K562 (cell line): Measurements from ENCODE around the gene MSN. TPM values are rescaled to one million over a fixed set of nuclear protein-coding genes. Genes with fewer than 3 reads are reported as not detected.

Experiments
- BRD4 ChIP-seq: fragments of 200-600 bp; sonication (generic); IDR thresholded peaks from 2 replicates; pipeline ENCODE4 v1.6.1; 2017; ENCODE audit warnings: inconsistent platforms
- COPS2 ChIP-seq: fragments of 450-650 bp; conservative IDR thresholded peaks from 2 replicates; pipeline ENCODE4 v1.6.1; 2016; ENCODE audit warnings: mild to moderate bottlenecking, moderate library complexity
- GATAD2A ChIP-seq: fragments of 450-650 bp; IDR thresholded peaks from 2 replicates; pipeline ENCODE4 v1.6.1; 2017
- JUN ChIP-seq, 2 experiments: sonication (generic) in 1 of 2; formaldehyde crosslinking in 1 of 2; IDR thresholded peaks; 2 replicates each; pipeline versions ENCODE4 v1.6.1 to v1.8.0; 2012 to 2022; ENCODE audit warnings: borderline replicate concordance in 2 of 2, mild to moderate bottlenecking in 2 of 2, improper control_type of control experiment in 1 of 2, low read depth in 1 of 2, low read length in 1 of 2, missing genetic modification reagents in 1 of 2
- KLF13 ChIP-seq: fragments of 450-650 bp; IDR thresholded peaks from 2 replicates; pipeline ENCODE4 v1.6.1; 2016; ENCODE audit warnings: missing genetic modification characterization, low read depth, mild to moderate bottlenecking, missing compliant biosample characterization, moderate library complexity, borderline replicate concordance
- MAFG ChIP-seq: fragments of 450-650 bp; conservative IDR thresholded peaks from 2 replicates; pipeline ENCODE4 v1.6.1; 2016; ENCODE audit warnings: missing genetic modification characterization, missing compliant biosample characterization
- MYBL2 ChIP-seq, 2 experiments: fragments of 450-650 bp in 1 of 2; sonication (generic) in 1 of 2; formaldehyde crosslinking in 1 of 2; IDR thresholded peaks; 2 replicates each; pipeline versions ENCODE4 v1.6.1 to v1.8.1; 2017 to 2022; ENCODE audit warnings: borderline replicate concordance in 1 of 2, inconsistent platforms in 1 of 2, low read depth in 1 of 2, mild to moderate bottlenecking in 1 of 2, missing genetic modification reagents in 1 of 2, moderate library complexity in 1 of 2
- NCOA6 ChIP-seq: fragments of 450-650 bp; IDR thresholded peaks from 2 replicates; pipeline ENCODE4 v1.6.1; 2017; ENCODE audit warnings: mild to moderate bottlenecking
- PCBP1 ChIP-seq: fragments of 200-400 bp; formaldehyde crosslinking; IDR thresholded peaks from 2 replicates; pipeline ENCODE4 v1.6.1; 2018; ENCODE audit warnings: mild to moderate bottlenecking, low read depth, low read length; ENCODE audit not compliant: poor library complexity, severe bottlenecking
- RBBP5 ChIP-seq: fragments of 200-600 bp; sonication (generic); IDR thresholded peaks from 2 replicates; pipeline ENCODE4 v1.6.1; 2012; ENCODE audit warnings: borderline replicate concordance, mild to moderate bottlenecking, low read length, control low read depth, inconsistent platforms; ENCODE audit not compliant: insufficient read depth, poor library complexity, severe bottlenecking
- RBM22 ChIP-seq: fragments of 200-400 bp; formaldehyde crosslinking; IDR thresholded peaks from 2 replicates; pipeline ENCODE4 v1.6.1; 2018; ENCODE audit warnings: low read length, low read depth; ENCODE audit not compliant: poor library complexity, severe bottlenecking
- RBM34 ChIP-seq: fragments of 200-400 bp; formaldehyde crosslinking; IDR thresholded peaks from 2 replicates; pipeline ENCODE4 v1.6.1; 2018; ENCODE audit warnings: low read length, borderline replicate concordance; ENCODE audit not compliant: insufficient read depth
- SAP30 ChIP-seq: fragments of 200-600 bp; sonication (generic); IDR thresholded peaks from 2 replicates; pipeline ENCODE4 v1.6.1; 2012; ENCODE audit warnings: borderline replicate concordance, low read depth, mild to moderate bottlenecking, moderate library complexity, low read length, control low read depth, inconsistent platforms; ENCODE audit not compliant: insufficient read depth, poor library complexity, severe bottlenecking
- SNIP1 ChIP-seq: fragments of 450-650 bp; IDR thresholded peaks from 2 replicates; pipeline ENCODE4 v1.7.1; 2017; ENCODE audit warnings: low read depth, mild to moderate bottlenecking
- ZBTB1 ChIP-seq: sonication (generic); formaldehyde crosslinking; IDR thresholded peaks from 2 replicates; pipeline ENCODE4 v1.8.1; 2023; ENCODE audit warnings: missing genetic modification reagents, low read depth, mild to moderate bottlenecking, borderline replicate concordance
- ZKSCAN8 ChIP-seq: fragments of 200-800 bp; sonication (Bioruptor generic); IDR thresholded peaks from 2 replicates; pipeline ENCODE4 v1.6.1; 2016; ENCODE audit warnings: missing genetic modification characterization, missing compliant biosample characterization
- ZNF197 ChIP-seq: fragments of 200-800 bp; sonication (Bioruptor generic); IDR thresholded peaks from 2 replicates; pipeline ENCODE4 v1.6.1; 2016; ENCODE audit warnings: low read depth, missing genetic modification characterization, missing compliant biosample characterization
- ZNF347 ChIP-seq: fragments of 450-650 bp; formaldehyde crosslinking; IDR thresholded peaks from 2 replicates; pipeline ENCODE4 v1.4.0; 2020; ENCODE audit warnings: low read depth, mild to moderate bottlenecking, moderate library complexity
- ZNF408 ChIP-seq: fragments of 250-450 bp; sonication (Bioruptor Pico); IDR thresholded peaks from 2 replicates; pipeline ENCODE4 v1.4.0; 2020; ENCODE audit warnings: low read depth, mild to moderate bottlenecking, moderate library complexity
- ZNF561 ChIP-seq: fragments of 450-650 bp; formaldehyde crosslinking; conservative IDR thresholded peaks from 2 replicates; pipeline ENCODE4 v1.4.0; 2020; ENCODE audit warnings: mild to moderate bottlenecking, moderate library complexity
- ZNF696 ChIP-seq: fragments of 250-450 bp; sonication (Bioruptor Pico); conservative IDR thresholded peaks from 2 replicates; pipeline ENCODE4 v1.4.0; 2020; ENCODE audit warnings: mild to moderate bottlenecking, moderate library complexity
- polyA plus RNA-seq, 8 experiments: library from polyadenylated mRNA; depleted of rRNA in 4 of 8; stranded (reverse) in 5 of 8; unstranded in 3 of 8; fragments of >200 nt; fragmentation: Nextera tagmentation in 2 of 8; fragmentation: Illumina TruSeq in 1 of 8; extraction: Ambion mirVana in 2 of 8; extraction: Trizol in 1 of 8; gene quantifications; 2 replicates each; pipeline versions ENCODE4 v1.2.1 to v1.2.3, GENCODE V29; 2011 to 2014; ENCODE audit warnings: inconsistent platforms in 1 of 8, missing spikeins in 1 of 8
- total RNA-seq, 7 experiments: library from RNA; depleted of rRNA in 6 of 7; stranded (reverse); fragments of >200 nt in 6 of 7; fragmentation: Illumina TruSeq in 2 of 7; extraction: Trizol in 2 of 7; gene quantifications; 2 replicates each; pipeline versions ENCODE4 v1.2.1 to v1.2.3, GENCODE V29; 2011 to 2021; ENCODE audit warnings: low replicate concordance in 1 of 7
- TF ChIP-seq, protein P1 (sequence below): fragments of 200-400 bp; formaldehyde crosslinking; IDR thresholded peaks from 2 replicates; pipeline ENCODE4 v1.6.1; 2017; ENCODE audit warnings: mild to moderate bottlenecking, low read depth, low read length, moderate library complexity
- TF ChIP-seq, protein P2 (sequence below): fragments of 250-450 bp; sonication (Bioruptor Pico); IDR thresholded peaks from 2 replicates; pipeline ENCODE4 v1.4.0; 2020; ENCODE audit warnings: mild to moderate bottlenecking, moderate library complexity

MSN gene
- total and polyA plus RNA-seq, 9 of the 15 experiments (the other 6 are each of a cell fraction or from before 2014, with no cell fraction given), result 128 to 486 (median 237) TPM

- TF ChIP-seq COPS2, result no peak
- TF ChIP-seq SNIP1, result no peak
- no peak for TF ChIP-seq BRD4
- TF ChIP-seq NCOA6, result no peak
- TF ChIP-seq ZNF561 (CRISPR knock-in tag), result no peak
- no peak for TF ChIP-seq MYBL2 (IDR thresholded peaks at IDR 0.05; ENCODE audit: low read depth)
- no peak for TF ChIP-seq MYBL2 (CRISPR knock-in tag; IDR thresholded peaks at IDR 0.05; ENCODE audit: borderline replicate concordance)
- TF ChIP-seq ZNF347, result no peak
- no peak for TF ChIP-seq ZNF408 (CRISPR knock-in tag)
- TF ChIP-seq MAFG (tag), result no peak
- TF ChIP-seq RBBP5, result no peak
- no peak for TF ChIP-seq KLF13 (tag)
- no peak for TF ChIP-seq JUN (IDR thresholded peaks at IDR 0.05; ENCODE audit: borderline replicate concordance, low read depth, low read length)
- no peak for TF ChIP-seq JUN (CRISPR knock-in tag; IDR thresholded peaks at IDR 0.05; ENCODE audit: borderline replicate concordance)
- TF ChIP-seq RBM22, result no peak
- TF ChIP-seq SAP30, result no peak
- no peak for TF ChIP-seq ZBTB1 (CRISPR knock-in tag)
- TF ChIP-seq ZNF696 (CRISPR knock-in tag), result no peak
- TF ChIP-seq, protein P1, sequence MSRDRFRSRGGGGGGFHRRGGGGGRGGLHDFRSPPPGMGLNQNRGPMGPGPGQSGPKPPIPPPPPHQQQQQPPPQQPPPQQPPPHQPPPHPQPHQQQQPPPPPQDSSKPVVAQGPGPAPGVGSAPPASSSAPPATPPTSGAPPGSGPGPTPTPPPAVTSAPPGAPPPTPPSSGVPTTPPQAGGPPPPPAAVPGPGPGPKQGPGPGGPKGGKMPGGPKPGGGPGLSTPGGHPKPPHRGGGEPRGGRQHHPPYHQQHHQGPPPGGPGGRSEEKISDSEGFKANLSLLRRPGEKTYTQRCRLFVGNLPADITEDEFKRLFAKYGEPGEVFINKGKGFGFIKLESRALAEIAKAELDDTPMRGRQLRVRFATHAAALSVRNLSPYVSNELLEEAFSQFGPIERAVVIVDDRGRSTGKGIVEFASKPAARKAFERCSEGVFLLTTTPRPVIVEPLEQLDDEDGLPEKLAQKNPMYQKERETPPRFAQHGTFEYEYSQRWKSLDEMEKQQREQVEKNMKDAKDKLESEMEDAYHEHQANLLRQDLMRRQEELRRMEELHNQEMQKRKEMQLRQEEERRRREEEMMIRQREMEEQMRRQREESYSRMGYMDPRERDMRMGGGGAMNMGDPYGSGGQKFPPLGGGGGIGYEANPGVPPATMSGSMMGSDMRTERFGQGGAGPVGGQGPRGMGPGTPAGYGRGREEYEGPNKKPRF, result no peak
- no peak for TF ChIP-seq RBM34
- TF ChIP-seq ZNF197 (CRISPR knock-in tag), result no peak
- no peak for TF ChIP-seq PCBP1
- TF ChIP-seq ZKSCAN8, result 0 out of 2 replicates have a peak, but pooled peaks have one; percentile 30
- TF ChIP-seq GATAD2A, result no peak
- TF ChIP-seq, protein P2, sequence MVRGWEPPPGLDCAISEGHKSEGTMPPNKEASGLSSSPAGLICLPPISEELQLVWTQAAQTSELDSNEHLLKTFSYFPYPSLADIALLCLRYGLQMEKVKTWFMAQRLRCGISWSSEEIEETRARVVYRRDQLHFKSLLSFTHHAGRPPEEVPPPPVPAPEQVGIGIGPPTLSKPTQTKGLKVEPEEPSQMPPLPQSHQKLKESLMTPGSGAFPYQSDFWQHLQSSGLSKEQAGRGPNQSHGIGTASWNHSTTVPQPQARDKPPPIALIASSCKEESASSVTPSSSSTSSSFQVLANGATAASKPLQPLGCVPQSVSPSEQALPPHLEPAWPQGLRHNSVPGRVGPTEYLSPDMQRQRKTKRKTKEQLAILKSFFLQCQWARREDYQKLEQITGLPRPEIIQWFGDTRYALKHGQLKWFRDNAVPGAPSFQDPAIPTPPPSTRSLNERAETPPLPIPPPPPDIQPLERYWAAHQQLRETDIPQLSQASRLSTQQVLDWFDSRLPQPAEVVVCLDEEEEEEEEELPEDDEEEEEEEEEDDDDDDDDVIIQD (CRISPR knock-in tag), result no peak
Observed at GRCh38 chrX:65697915-65698796, 30.7 kb downstream of the MSN start (continued).
